ENCODE measurements around the gene VIPR2.

Gene VIPR2

GRCh38 chr7:159172400-159172799 is 27.7 kb upstream of the VIPR2 start:
- TF ChIP-seq FOXP2 (optimal IDR thresholded peaks at IDR 0.05; ENCODE audit: borderline replicate concordance, extremely low read depth, extremely low read length, insufficient read depth) (no peak), SIN3A (IDR thresholded peaks at IDR 0.05; ENCODE audit: borderline replicate concordance, insufficient read depth, low read length) (no peak), TAF1 (IDR thresholded peaks at IDR 0.05; ENCODE audit: borderline replicate concordance, insufficient read depth, low read length) (no peak), POLR2AphosphoS5 (IDR thresholded peaks at IDR 0.05; ENCODE audit: low read depth, low read length) (no peak), REST (IDR thresholded peaks at IDR 0.05; ENCODE audit: insufficient read depth in 1 of 2, low read depth in 2 of 2, low read length in 2 of 2) (no peak)

DNA sequence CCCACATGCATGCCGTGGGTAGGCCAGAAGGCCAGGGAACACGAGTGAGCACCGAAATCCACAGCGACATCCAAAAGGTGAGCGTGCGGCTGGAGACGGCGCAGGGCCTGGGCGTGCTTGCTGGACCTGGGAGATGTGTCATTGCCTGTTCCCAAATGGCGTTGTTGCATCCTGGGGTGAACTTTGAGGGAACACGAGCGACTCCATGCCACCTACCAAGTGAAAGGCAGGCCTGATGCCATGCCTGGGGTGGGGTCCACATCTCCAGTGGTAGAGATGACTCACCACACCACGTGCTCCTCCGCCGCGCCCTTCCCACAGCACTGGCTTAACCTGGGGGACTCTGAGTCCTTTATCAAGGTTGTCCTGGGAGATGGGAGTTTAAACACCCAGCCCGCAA is 24.7 kb upstream of the VIPR2 start:
- TF ChIP-seq SIN3A (IDR thresholded peaks at IDR 0.05; ENCODE audit: borderline replicate concordance, insufficient read depth, low read length): no peak
- TF ChIP-seq FOXP2 (optimal IDR thresholded peaks at IDR 0.05; ENCODE audit: borderline replicate concordance, extremely low read depth, extremely low read length, insufficient read depth): no peak
- no peak for TF ChIP-seq POLR2AphosphoS5 (IDR thresholded peaks at IDR 0.05; ENCODE audit: low read depth, low read length)
- TF ChIP-seq TAF1 (IDR thresholded peaks at IDR 0.05; ENCODE audit: borderline replicate concordance, insufficient read depth, low read length): no peak
- TF ChIP-seq REST (IDR thresholded peaks at IDR 0.05; ENCODE audit: insufficient read depth in 1 of 2, low read depth in 2 of 2, low read length in 2 of 2): no peak

DNA sequence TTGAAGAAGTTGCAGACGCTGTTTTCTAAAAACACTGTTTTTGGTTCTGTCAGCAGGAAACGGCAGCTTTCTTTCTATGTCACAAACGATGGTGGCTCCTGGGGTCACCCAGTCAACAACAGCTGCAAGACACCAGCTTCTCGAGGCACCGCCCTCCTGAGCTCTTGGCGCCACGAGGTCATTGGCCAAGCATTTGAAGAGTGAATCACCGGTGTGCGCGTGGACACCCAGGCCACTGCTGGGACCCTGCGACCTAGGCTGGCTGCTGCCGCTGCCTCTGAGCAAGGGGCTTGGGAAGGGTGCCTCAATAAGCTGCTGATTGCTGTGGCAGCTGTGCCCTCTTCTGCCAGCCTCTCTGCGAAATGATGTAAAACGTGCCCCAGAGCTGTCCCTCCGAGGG is 22.5 kb upstream of the VIPR2 start:
- no peak for TF ChIP-seq POLR2AphosphoS5 (IDR thresholded peaks at IDR 0.05; ENCODE audit: low read depth, low read length)
- no peak for TF ChIP-seq TAF1 (IDR thresholded peaks at IDR 0.05; ENCODE audit: borderline replicate concordance, insufficient read depth, low read length)
- no peak for TF ChIP-seq REST (IDR thresholded peaks at IDR 0.05; ENCODE audit: insufficient read depth in 1 of 2, low read depth in 2 of 2, low read length in 2 of 2)

DNA sequence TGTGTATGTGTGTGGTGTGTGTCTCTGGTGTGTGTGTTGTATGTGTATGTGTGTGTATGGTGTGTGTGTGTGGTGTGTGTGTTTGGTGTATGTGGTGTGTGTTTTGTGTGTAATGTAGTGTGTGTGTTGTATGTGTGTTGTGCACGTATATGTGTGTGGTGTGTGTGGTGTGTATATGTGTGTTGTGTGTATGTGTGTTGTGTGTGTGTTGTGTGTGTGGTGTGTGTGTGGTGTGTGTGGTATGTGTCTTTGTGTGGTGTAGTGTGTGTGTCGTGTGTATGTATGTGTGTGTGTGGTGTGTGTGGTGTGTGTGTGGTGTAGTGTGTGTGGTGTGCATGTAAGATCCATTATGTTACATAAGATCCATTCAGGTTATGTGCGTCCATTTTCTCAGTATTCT is 21.9 kb upstream of the VIPR2 start:
- TF ChIP-seq SIN3A (IDR thresholded peaks at IDR 0.05; ENCODE audit: borderline replicate concordance, insufficient read depth, low read length): no peak
- no peak for TF ChIP-seq FOXP2 (optimal IDR thresholded peaks at IDR 0.05; ENCODE audit: borderline replicate concordance, extremely low read depth, extremely low read length, insufficient read depth)
- TF ChIP-seq TAF1 (IDR thresholded peaks at IDR 0.05; ENCODE audit: borderline replicate concordance, insufficient read depth, low read length): no peak
- TF ChIP-seq POLR2AphosphoS5 (IDR thresholded peaks at IDR 0.05; ENCODE audit: low read depth, low read length): no peak
- TF ChIP-seq REST (IDR thresholded peaks at IDR 0.05; ENCODE audit: insufficient read depth in 1 of 2, low read depth in 2 of 2, low read length in 2 of 2): no peak

DNA sequence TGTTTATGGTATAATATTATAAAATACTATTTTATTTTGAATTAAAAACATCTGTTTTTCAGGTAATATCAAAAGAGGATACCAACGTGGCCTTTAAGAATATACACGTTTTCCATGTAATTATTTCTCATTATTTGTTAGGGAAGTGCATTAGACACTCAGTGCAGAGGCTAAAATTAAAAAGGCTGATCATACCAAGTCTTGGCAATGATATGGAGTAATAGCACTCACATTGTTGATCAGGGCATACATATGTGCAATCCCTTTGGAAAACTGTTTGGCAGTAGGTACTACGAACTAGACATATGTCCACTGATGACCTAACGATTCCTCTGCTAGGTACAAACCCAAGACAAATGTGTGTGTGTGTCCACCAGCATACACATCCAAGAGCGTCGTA is 20.7 kb upstream of the VIPR2 start:
- TF ChIP-seq TAF1 (IDR thresholded peaks at IDR 0.05; ENCODE audit: borderline replicate concordance, insufficient read depth, low read length) (no peak), SIN3A (IDR thresholded peaks at IDR 0.05; ENCODE audit: borderline replicate concordance, insufficient read depth, low read length) (no peak), FOXP2 (optimal IDR thresholded peaks at IDR 0.05; ENCODE audit: borderline replicate concordance, extremely low read depth, extremely low read length, insufficient read depth) (no peak), POLR2AphosphoS5 (IDR thresholded peaks at IDR 0.05; ENCODE audit: low read depth, low read length) (no peak), REST (IDR thresholded peaks at IDR 0.05; ENCODE audit: insufficient read depth in 1 of 2, low read depth in 2 of 2, low read length in 2 of 2) (no peak)
